ENCODE results near the gene TRIM67.
A peak's percentile ranks its signal among the peaks of the same experiment; 100 is the strongest.

TRIM67 gene

GRCh38 chr1:231236938-231237337, 75.1 kb downstream of the TRIM67 start:
- DNase-seq: no peak

GRCh38 chr1:231238298-231238697, 76.4 kb downstream of the TRIM67 start:
- no peak for DNase-seq

- DNase-seq: no peak
These were observed 78.6 kb downstream of the TRIM67 start for GRCh38 chr1:231240531-231240882.

- DNase-seq: peak; percentile 70 to 79
These were observed 79.3 kb downstream of the TRIM67 start, which contains the start of gene GNPAT for GRCh38 chr1:231240883-231241735. GNPAT (plus strand) TSS chr1:231241212; CDS start chr1:231241379, 167 bp downstream.

- peak in 1 of 2 donors; percentile 34 for DNase-seq
These were observed 79.9 kb downstream of the TRIM67 start for GRCh38 chr1:231241750-231242149.

- DNase-seq: no peak
These were observed 80.8 kb downstream of the TRIM67 start for GRCh38 chr1:231242516-231243198.

GRCh38 chr1:231248778-231249177, 86.9 kb downstream of the TRIM67 start:
- no peak for DNase-seq

GRCh38 chr1:231252336-231252735, 90.5 kb downstream of the TRIM67 start:
- DNase-seq: no peak

- no peak for DNase-seq
These were observed 98.5 kb downstream of the TRIM67 start for GRCh38 chr1:231260351-231260750.

GRCh38 chr1:231264642-231265041, 102.8 kb downstream of the TRIM67 start:
- DNase-seq: no peak

GRCh38 chr1:231265379-231265778, 103.5 kb downstream of the TRIM67 start:
- DNase-seq: no peak

GRCh38 chr1:231266811-231267322, 105.0 kb downstream of the TRIM67 start:
- no peak for DNase-seq

All from bone marrow (tissue), 2 donors.